Right lobe of liver (tissue), 6 donors: ENCODE results near the gene DHX38. TPM values are rescaled to one million over a fixed set of nuclear protein-coding genes. Genes with fewer than 3 reads are reported as not detected.

Source experiments
- ATAC-seq, 4 donors: fragments of 200-7000 bp; cut with Tn5 transposase; one replicate each; pipeline ENCODE4 v1.9.1; 2020; ENCODE audit warnings: mild to moderate bottlenecking in 4 of 4, moderate library complexity in 4 of 4
- DNase-seq, 3 donors: peaks; one replicate each; pipeline ENCODE4 v3.0.0-alpha.2; 2020
- H3K27ac ChIP-seq, 3 donors: fragments of 200-600 bp; one replicate each; pipeline ENCODE4 v1.8.0; 2022
- H3K27me3 ChIP-seq, 2 donors: fragments of 200-600 bp; one replicate each; pipeline ENCODE4 v1.8.0; 2022
- H3K36me3 ChIP-seq, 4 donors: fragments of 200-600 bp; sonication (generic) in 1 of 4; one replicate each; pipeline versions ENCODE4 v1.5.1 to v1.8.0; 2017 to 2022; ENCODE audit warnings: control low read depth in 1 of 4
- H3K4me1 ChIP-seq, 4 donors: fragments of 200-600 bp; sonication (generic) in 1 of 4; one replicate each; pipeline versions ENCODE4 v1.5.1 to v1.8.0; 2017 to 2022; ENCODE audit warnings: control low read depth in 1 of 4
- H3K4me3 ChIP-seq, 3 donors: fragments of 200-600 bp; one replicate each; pipeline ENCODE4 v1.8.0; 2022
- H3K9me3 ChIP-seq, 4 donors: fragments of 200-600 bp; sonication (generic) in 1 of 4; one replicate each; pipeline versions ENCODE4 v1.5.1 to v1.8.0; 2017 to 2022; ENCODE audit warnings: control low read depth in 1 of 4
- POLR2A ChIP-seq: fragments of 450-650 bp; IDR thresholded peaks from one replicate; pipeline ENCODE4 v1.6.1; 2017; ENCODE audit warnings: antibody characterized with exemption, mild to moderate bottlenecking
- WGBS: methylation state at CpG from one replicate; pipeline ENCODE4 v1.1.6; 2018; ENCODE audit warnings: low coverage, low lambda C conversion rate; ENCODE audit not compliant: insufficient coverage; ENCODE audit errors: missing lambda C conversion rate; 5-methylcytosine and 5-hydroxymethylcytosine counted together
- intact Hi-C, 2 donors: fragments of 100-400 bp; cut with DNase I; formaldehyde crosslinking; loops; one replicate each; pipeline versions ENCODE4 v1.11.2 to v1.14.1; 2022
- total RNA-seq, 6 experiments: library from RNA; depleted of rRNA in 2 of 6; stranded (reverse); fragments of >200 nt in 2 of 6; fragmentation: NEBNext Ultra II Directional in 3 of 6; extraction: Animal tissue kit (Norgen Biotek cat#: 25700) in 3 of 6; gene quantifications; one replicate each; pipeline versions ENCODE4 v1.1.0 to v1.2.4, GENCODE V29; 2016 to 2023
- TF ChIP-seq, protein P1 (sequence below), 4 donors: fragments of 200-600 bp in 3 of 4; fragments of 450-650 bp in 1 of 4; IDR thresholded peaks; one replicate each; pipeline versions ENCODE4 v1.5.1 to v1.8.0; 2016 to 2022; ENCODE audit warnings: antibody characterized with exemption in 4 of 4, mild to moderate bottlenecking in 2 of 4
- donor health status: DM: no; HTN: yes; CAD: no.
- donor health status: DM: no; HTN: no; CAD: no.
- donor health status: DM: no; HTN: no; CAD: no.
- donor health status: DM: no; HTN: yes; CAD: no.
- donor health status: DM: no; HTN: yes; CAD: no.

The DHX38 gene
- total RNA-seq, 6 experiments from 2014 or later = 22.2 to 29.8 (median 23.3) TPM

DNA sequence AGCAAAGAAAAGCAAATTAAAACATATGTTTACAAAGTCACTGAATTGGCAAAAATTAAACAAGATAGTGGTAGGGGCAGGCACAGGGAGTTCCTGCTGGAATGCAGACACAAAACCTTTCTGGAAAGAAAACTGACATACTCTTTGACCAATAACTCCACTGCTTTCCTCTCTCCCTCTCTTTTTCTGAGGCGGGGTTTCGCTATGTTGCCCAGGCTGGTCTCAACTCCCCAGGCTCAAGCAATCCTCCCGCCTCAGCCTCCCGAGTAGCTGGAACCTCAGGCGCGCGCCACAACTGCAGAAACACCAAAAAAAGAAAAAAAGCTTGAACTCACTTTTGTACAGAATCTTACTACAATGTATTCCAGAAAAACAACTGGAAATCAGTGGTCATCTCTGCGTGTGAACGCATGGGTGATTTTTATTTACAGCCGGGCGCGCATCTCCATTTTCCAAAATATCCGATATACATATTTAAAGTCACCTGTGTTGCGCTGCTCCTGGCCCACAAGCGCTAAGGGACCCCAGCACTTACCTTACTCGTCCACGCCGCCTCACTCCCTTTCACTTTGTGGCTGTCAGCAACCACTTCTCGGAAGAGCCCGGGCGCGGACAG is 707 bp upstream of the DHX38 start:
- DNase-seq (no peak), ATAC-seq (peak; percentile 41 to 56 (median 50))
- Histone ChIP-seq H3K36me3 (peaks cover 2 to 44% (median 20%) of the 10 kb centered on the region in 4 donors), H3K9me3 (no peaks in the 10 kb centered on the region), H3K4me1 (peaks cover 0 to 36% (median 15%) of the 10 kb centered on the region in 4 donors), H3K27ac (peak overlapping the region; percentile 65 to 80 (median 77)), H3K4me3 (peak overlapping the region; percentile 81 to 98 (median 96)), H3K27me3 (no peaks in the 10 kb centered on the region)
- intact Hi-C loops = no loop called here
- under 1% methylated on average over 22 of the region's 22 CpGs for WGBS
- TF ChIP-seq, protein P1, sequence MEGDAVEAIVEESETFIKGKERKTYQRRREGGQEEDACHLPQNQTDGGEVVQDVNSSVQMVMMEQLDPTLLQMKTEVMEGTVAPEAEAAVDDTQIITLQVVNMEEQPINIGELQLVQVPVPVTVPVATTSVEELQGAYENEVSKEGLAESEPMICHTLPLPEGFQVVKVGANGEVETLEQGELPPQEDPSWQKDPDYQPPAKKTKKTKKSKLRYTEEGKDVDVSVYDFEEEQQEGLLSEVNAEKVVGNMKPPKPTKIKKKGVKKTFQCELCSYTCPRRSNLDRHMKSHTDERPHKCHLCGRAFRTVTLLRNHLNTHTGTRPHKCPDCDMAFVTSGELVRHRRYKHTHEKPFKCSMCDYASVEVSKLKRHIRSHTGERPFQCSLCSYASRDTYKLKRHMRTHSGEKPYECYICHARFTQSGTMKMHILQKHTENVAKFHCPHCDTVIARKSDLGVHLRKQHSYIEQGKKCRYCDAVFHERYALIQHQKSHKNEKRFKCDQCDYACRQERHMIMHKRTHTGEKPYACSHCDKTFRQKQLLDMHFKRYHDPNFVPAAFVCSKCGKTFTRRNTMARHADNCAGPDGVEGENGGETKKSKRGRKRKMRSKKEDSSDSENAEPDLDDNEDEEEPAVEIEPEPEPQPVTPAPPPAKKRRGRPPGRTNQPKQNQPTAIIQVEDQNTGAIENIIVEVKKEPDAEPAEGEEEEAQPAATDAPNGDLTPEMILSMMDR (IDR thresholded peaks at IDR 0.05) = no peak
- no peak for TF ChIP-seq POLR2A

DNA sequence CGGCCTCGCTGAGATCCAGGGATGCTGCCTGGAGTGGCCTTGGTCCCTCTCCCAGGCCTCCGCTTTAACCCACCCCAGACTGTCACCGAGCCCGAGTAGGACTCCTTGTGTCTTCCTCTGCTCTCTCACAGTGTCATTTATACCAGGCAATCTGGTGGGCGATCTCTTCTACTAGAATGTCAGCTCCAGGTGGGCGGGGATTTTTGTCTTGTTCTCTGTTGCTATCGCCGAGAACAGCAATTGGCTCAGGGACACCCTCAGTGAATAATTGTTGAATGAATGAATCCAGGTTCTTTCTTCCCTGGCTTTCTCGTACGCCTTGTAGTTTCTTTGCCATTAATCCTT is 591 bp downstream of the DHX38 start:
- no peak for DNase-seq
- intact Hi-C loops = no loop called here
- Histone ChIP-seq H3K4me1 (peaks cover 0 to 36% (median 15%) of the 10 kb centered on the region in 4 donors), H3K27ac (peak overlapping the region; percentile 68 to 89 (median 72)), H3K27me3 (no peaks in the 10 kb centered on the region), H3K4me3 (peak overlapping the region; percentile 81 to 98 (median 96)), H3K9me3 (no peaks in the 10 kb centered on the region), H3K36me3 (peaks cover 0 to 43% (median 15%) of the 10 kb centered on the region in 4 donors)
- WGBS = 2% methylated on average over 11 of the region's 11 CpGs
- TF ChIP-seq, protein P1 (IDR thresholded peaks at IDR 0.05) = no peak
- TF ChIP-seq POLR2A = no peak
- ATAC-seq = no peak

DNA sequence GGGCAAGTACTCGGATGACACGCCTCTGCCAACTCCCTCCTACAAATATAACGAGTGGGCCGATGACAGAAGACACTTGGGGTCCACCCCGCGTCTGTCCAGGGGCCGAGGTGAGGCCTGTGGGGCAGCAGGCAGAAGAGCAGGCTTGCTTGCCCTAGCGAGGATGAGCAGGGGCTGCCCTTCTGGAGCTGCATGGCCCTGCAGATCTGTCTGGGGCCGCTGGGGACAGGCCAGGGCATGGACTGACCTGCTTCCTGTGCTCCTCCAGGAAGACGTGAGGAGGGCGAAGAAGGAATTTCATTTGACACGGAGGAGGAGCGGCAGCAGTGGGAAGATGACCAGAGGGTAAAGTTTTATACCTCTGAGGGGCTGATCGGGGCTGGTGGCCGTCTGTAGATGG is 5.3 kb downstream of the DHX38 start:
- H3K27me3 ChIP-seq = no peaks in the 10 kb centered on the region
- H3K4me1 ChIP-seq = peaks cover 0 to 14% (median 6%) of the 10 kb centered on the region in 4 donors
- H3K9me3 ChIP-seq = no peaks in the 10 kb centered on the region
- 67% methylated on average over 6 of the region's 15 CpGs for WGBS
- H3K27ac ChIP-seq = no peak overlapping the region
- DNase-seq = no peak
- no peak for TF ChIP-seq POLR2A
- TF ChIP-seq, protein P1 (IDR thresholded peaks at IDR 0.05) = no peak
- peaks cover 9 to 79% (median 42%) of the 10 kb centered on the region in 4 donors for H3K36me3 ChIP-seq
- no peak overlapping the region for H3K4me3 ChIP-seq
- intact Hi-C loops = no loop called here
- ATAC-seq = no peak

DNA sequence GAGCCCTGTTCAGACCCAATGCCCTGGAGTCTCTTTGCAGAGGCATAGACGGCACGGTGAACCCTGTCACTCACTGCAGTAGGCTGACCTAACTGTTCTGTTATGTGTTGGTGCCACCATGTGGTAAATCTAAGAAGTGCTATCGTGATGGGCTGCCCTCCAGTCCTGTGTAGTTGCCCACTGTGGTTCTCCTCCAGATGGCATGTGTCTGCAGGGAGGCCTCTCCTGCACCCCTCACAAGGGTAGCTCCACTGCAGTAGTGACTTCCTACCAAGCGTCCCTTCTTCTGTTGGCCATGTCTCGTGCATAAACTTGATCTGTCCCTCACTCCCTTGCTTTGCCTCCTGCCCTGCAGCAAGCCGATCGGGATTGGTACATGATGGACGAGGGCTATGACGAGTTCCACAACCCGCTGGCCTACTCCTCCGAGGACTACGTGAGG is 5.8 kb downstream of the DHX38 start:
- Histone ChIP-seq H3K27me3 (no peaks in the 10 kb centered on the region), H3K36me3 (peaks cover 13 to 84% (median 46%) of the 10 kb centered on the region in 4 donors), H3K9me3 (no peaks in the 10 kb centered on the region), H3K27ac (no peak overlapping the region), H3K4me3 (no peak overlapping the region), H3K4me1 (peaks cover 0 to 12% (median 5%) of the 10 kb centered on the region in 4 donors)
- intact Hi-C loops = no loop called here
- 77% methylated on average over 9 of the region's 12 CpGs for WGBS
- peak in 1 of 3 donors; percentile 59 for DNase-seq
- TF ChIP-seq, protein P1 (IDR thresholded peaks at IDR 0.05) = peak; percentile 55 to 75 (median 68)
- no peak for TF ChIP-seq POLR2A
- ATAC-seq = peak; percentile 89 to 97 (median 94)
